ENCODE results near the gene KCNT1.

Gene KCNT1

DNA sequence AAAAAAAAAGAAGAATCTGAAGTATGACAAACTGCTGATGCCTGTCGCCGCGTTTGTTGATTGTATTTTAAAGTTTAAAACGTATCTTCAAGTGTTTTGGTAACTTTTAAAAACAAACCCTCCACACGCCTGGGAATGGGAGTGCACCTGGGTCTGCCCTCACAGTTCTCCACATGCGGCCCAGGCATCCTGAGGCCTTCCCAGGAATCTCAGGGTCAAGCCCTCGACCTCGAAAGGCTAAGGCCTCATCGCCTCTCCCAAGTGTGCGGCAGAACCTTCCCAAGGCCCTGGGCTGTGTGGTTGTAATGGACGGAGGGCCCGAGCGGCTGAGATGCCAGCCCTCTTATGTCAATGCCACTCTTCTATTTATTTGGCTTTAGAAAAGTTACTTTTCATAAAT lies 111.0 kb downstream of the KCNT1 start:
- in situ Hi-C loops (cut with MboI; ENCODE audit: low pct_unique_long_range_greater_than_20kb, low sequenced_read_pairs, unreplicated experiment), result no loop called here
- TF ChIP-seq, protein P1, sequence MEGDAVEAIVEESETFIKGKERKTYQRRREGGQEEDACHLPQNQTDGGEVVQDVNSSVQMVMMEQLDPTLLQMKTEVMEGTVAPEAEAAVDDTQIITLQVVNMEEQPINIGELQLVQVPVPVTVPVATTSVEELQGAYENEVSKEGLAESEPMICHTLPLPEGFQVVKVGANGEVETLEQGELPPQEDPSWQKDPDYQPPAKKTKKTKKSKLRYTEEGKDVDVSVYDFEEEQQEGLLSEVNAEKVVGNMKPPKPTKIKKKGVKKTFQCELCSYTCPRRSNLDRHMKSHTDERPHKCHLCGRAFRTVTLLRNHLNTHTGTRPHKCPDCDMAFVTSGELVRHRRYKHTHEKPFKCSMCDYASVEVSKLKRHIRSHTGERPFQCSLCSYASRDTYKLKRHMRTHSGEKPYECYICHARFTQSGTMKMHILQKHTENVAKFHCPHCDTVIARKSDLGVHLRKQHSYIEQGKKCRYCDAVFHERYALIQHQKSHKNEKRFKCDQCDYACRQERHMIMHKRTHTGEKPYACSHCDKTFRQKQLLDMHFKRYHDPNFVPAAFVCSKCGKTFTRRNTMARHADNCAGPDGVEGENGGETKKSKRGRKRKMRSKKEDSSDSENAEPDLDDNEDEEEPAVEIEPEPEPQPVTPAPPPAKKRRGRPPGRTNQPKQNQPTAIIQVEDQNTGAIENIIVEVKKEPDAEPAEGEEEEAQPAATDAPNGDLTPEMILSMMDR (IDR thresholded peaks at IDR 0.05; ENCODE audit: extremely low read depth, insufficient read depth, missing control alignments), result no peak
- no peak for DNase-seq (ENCODE audit: low spot score)

DNA sequence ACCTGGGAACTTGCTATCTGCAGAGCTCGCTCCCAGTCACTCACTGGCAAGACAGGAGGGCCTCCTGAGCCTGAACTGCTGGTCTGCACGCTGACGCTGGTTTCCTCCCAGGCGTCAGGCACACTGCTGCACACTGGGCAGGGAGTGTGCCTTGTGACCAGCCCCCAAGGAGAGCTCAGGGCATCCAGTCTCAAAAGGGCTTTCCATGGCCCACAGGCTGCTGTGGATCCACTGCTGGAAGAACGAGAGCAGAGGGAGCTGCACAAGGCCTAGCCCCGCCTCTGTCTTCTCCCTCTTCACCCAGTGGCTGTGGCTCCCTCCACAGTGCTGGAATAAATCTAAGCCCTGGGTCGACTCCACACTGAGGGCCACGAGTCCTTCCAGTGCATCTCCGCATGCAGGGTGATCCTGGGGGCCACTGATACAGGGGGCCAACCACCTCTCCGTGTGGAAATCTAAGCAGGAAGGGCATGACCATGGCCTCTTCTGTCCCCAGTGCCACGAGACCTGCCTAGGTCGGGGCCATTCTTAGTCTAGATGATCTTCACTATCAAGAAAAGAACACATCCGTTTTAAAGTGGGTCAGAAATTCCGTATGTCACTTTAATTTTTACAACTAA lies 111.8 kb downstream of the KCNT1 start:
- in situ Hi-C loops (cut with MboI; ENCODE audit: low pct_unique_long_range_greater_than_20kb, low sequenced_read_pairs, unreplicated experiment), result no loop called here
- DNase-seq (ENCODE audit: low spot score), result no peak
- TF ChIP-seq, protein P1 (IDR thresholded peaks at IDR 0.05; ENCODE audit: extremely low read depth, insufficient read depth, missing control alignments), result no peak

DNA sequence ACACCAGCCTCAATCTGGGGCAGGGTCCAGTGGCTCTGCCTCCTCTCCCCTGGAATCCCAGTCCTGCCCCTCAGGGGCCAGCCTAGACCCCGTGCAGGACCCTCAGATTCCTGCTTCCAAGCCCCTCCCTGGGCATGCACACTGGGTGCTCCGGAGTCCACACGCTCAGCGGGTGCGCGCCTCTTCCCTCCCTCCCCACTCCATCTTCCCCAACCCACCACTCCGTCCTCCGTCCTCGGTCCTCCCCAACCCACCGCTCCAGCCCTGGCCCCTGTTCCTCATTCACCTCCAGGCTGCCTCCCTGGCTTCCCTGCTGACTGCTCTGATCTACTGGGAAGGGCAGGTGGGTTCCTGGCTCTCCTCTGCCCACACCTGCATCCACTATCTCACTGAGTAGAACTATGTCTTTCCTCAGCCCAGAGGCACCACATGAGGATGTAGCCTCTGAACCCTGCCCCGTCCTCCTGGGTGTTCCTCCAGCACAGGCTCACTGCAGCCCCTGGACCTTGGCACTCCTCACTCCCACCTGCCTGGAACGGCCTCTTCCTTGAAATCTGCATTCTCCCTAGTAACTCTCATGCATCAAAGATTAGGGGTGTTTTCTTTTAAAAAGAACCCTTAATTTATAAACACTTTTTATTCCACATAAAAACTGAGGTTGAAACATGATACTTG lies 112.6 kb downstream of the KCNT1 start:
- DNase-seq (ENCODE audit: low spot score), result no peak
- in situ Hi-C loops (cut with MboI; ENCODE audit: low pct_unique_long_range_greater_than_20kb, low sequenced_read_pairs, unreplicated experiment), result no loop called here

DNA sequence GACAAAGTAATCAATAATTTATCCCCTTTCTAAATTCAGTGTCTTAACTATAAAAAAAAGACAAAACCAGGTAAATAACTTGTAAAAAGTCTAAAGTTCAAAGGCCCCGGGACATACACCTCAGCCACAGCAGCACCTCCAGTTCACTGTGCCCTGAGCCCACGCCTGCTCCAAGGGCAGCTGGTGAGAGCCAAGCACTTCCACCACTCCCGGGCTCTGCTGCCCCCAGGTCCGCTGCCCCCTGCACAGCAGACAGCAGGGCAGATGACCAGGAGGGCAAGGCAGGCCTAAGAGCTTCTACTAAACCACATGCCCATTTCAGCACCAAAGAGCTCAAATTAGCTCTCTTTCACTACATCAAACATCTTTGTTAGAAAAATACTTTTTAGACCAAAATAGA lies 113.4 kb downstream of the KCNT1 start:
- in situ Hi-C loops (cut with MboI; ENCODE audit: low pct_unique_long_range_greater_than_20kb, low sequenced_read_pairs, unreplicated experiment), result no loop called here
- TF ChIP-seq, protein P1 (IDR thresholded peaks at IDR 0.05; ENCODE audit: extremely low read depth, insufficient read depth, missing control alignments), result no peak
- DNase-seq (ENCODE audit: low spot score), result no peak

More for the DNA sequence above, 112.6 kb downstream of the KCNT1 start:
- TF ChIP-seq, protein P1 (IDR thresholded peaks at IDR 0.05; ENCODE audit: extremely low read depth, insufficient read depth, missing control alignments), result no peak

DNA sequence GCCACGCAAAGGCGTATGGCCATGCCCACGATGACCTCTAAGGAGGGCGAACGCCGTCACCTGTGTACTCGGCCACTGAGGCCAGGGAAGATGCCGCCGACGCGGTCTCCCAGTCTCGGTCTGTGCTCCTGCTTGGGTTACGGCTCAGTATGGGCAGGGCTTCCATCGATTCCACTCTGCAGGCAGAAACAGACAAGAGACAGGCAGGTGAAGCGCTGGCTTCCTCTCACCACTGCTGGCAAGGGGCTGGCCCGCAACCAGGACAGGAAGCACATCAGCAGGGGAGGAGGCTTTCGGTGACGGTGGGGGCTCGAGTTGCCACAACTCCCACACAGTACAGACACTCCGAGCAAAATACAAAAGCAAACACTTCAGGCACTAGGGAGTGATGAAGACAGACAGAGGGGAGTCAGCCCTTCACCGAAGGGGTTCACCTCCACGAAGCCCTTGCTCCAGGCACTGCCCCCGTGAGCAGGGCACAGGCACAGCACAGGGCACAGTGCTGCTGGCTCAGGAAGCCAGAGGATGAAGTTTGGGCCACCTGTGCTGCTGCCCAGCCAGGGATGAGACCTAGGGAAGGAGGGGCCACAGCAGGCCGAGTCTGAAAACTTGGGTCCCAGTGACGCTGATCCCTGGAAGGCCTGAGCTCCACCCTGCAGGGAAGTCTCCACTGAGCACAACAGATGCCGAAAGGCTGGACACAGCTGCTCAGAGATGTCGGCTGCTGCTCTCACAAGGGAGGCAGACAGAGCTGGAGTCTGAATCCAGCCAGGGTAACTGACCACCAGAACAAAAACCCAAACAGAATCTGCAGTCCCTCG lies 114.1 kb downstream of the KCNT1 start:
- in situ Hi-C loops (cut with MboI; ENCODE audit: low pct_unique_long_range_greater_than_20kb, low sequenced_read_pairs, unreplicated experiment), result no loop called here

DNA sequence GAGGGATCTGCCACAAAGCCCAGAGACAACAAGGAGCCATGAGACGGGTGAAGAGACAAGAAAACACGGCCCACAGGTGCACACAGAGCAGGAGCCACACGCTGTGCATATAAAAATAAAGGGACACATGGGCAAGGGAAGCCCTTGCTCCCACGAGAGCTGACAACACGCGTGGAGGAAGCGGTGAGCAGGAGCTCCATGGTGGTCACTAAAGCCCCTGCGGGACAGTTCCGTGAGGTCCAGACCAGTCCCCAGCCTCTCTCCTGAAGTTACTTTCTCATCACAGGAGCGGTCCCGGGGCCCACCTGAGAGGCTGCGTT lies 114.6 kb downstream of the KCNT1 start:
- in situ Hi-C loops (cut with MboI; ENCODE audit: low pct_unique_long_range_greater_than_20kb, low sequenced_read_pairs, unreplicated experiment), result no loop called here
- DNase-seq (ENCODE audit: low spot score), result no peak
- TF ChIP-seq, protein P1 (IDR thresholded peaks at IDR 0.05; ENCODE audit: extremely low read depth, insufficient read depth, missing control alignments), result no peak

More for the DNA sequence above, 114.1 kb downstream of the KCNT1 start:
- no peak for DNase-seq (ENCODE audit: low spot score)
- TF ChIP-seq, protein P1 (IDR thresholded peaks at IDR 0.05; ENCODE audit: extremely low read depth, insufficient read depth, missing control alignments), result no peak

Measured in GM13977 (cell line).